Glutamatergic neuron (in vitro differentiated cells): ENCODE results near the gene PAIP1. TPM values are rescaled to one million over a fixed set of nuclear protein-coding genes. Genes with fewer than 3 reads are reported as not detected.
"Not testable (repeated sequence)": the region's sequence is repeated elsewhere in the genome, so short reads cannot be mapped to it uniquely, and the experiment has no call there.

Experiments
- DNase-seq: peaks from one replicate; pipeline ENCODE4 v3.0.0; 2022
- H3K27ac Mint-ChIP-seq: one replicate; pipeline ENCODE4 v1.8.0; 2020; ENCODE audit warnings: mild to moderate bottlenecking, mixed read lengths, inconsistent platforms; ENCODE audit not compliant: unreplicated experiment
- H3K27me3 Mint-ChIP-seq: one replicate; pipeline ENCODE4 v1.8.0; 2020; ENCODE audit warnings: mild to moderate bottlenecking, moderate library complexity, mixed read lengths, inconsistent platforms; ENCODE audit not compliant: unreplicated experiment
- H3K36me3 Mint-ChIP-seq: one replicate; pipeline ENCODE4 v1.8.0; 2020; ENCODE audit warnings: mild to moderate bottlenecking, mixed read lengths, inconsistent platforms; ENCODE audit not compliant: unreplicated experiment
- H3K4me1 Mint-ChIP-seq: one replicate; pipeline ENCODE4 v1.8.0; 2020; ENCODE audit warnings: mild to moderate bottlenecking, low read depth, mixed read lengths, inconsistent platforms; ENCODE audit not compliant: unreplicated experiment
- H3K4me3 Mint-ChIP-seq: one replicate; pipeline ENCODE4 v1.8.0; 2020; ENCODE audit warnings: mild to moderate bottlenecking, mixed read lengths, inconsistent platforms; ENCODE audit not compliant: unreplicated experiment
- H3K9me3 Mint-ChIP-seq: one replicate; pipeline ENCODE4 v1.8.0; 2020; ENCODE audit warnings: mild to moderate bottlenecking, moderate library complexity, mixed read lengths, inconsistent platforms; ENCODE audit not compliant: unreplicated experiment
- CTCF ChIP-seq: fragments of 200-600 bp; sonication (generic); IDR thresholded peaks from one replicate; pipeline ENCODE4 v1.5.0; 2021; ENCODE audit not compliant: partially characterized antibody, unreplicated experiment
- total RNA-seq: library from RNA; stranded (reverse); fragmentation: NEBNext Ultra II Directional; extraction: Animal tissue kit (Norgen Biotek cat#: 25700); gene quantifications from one replicate; pipeline ENCODE4 v1.2.1, GENCODE V29; 2021; ENCODE audit not compliant: unreplicated experiment

Gene PAIP1
- total RNA-seq, 1 donor from 2014 or later: 127 TPM

- TF ChIP-seq CTCF: no peak
- no peaks in the 10 kb centered on the region for H3K4me1 Mint-ChIP-seq
- no peak overlapping the region for H3K4me3 Mint-ChIP-seq
- H3K27me3 Mint-ChIP-seq: peaks cover 4% of the 10 kb centered on the region
- DNase-seq: no peak
- H3K36me3 Mint-ChIP-seq: no peaks in the 10 kb centered on the region
- H3K9me3 Mint-ChIP-seq: no peaks in the 10 kb centered on the region
- H3K27ac Mint-ChIP-seq: no peak overlapping the region
Measured at GRCh38 chr5:43564289-43564850, 7.5 kb upstream of the PAIP1 start.

- no peaks in the 10 kb centered on the region for H3K36me3 Mint-ChIP-seq
- H3K4me1 Mint-ChIP-seq: no peaks in the 10 kb centered on the region
- peaks cover 4% of the 10 kb centered on the region for H3K27me3 Mint-ChIP-seq
- H3K4me3 Mint-ChIP-seq: peak overlapping the region; percentile 12
- no peak for TF ChIP-seq CTCF
- DNase-seq: no peak
- H3K27ac Mint-ChIP-seq: no peak overlapping the region
- no peaks in the 10 kb centered on the region for H3K9me3 Mint-ChIP-seq
Measured at GRCh38 chr5:43563321-43563720, 6.4 kb upstream of the PAIP1 start.

- H3K4me1 Mint-ChIP-seq: no peaks in the 10 kb centered on the region
- H3K36me3 Mint-ChIP-seq: no peaks in the 10 kb centered on the region
- H3K27ac Mint-ChIP-seq: no peak overlapping the region
- H3K9me3 Mint-ChIP-seq: peaks cover 7% of the 10 kb centered on the region
- TF ChIP-seq CTCF: no peak
- peaks cover 7% of the 10 kb centered on the region for H3K27me3 Mint-ChIP-seq
- H3K4me3 Mint-ChIP-seq: no peak overlapping the region
- no peak for DNase-seq
Measured at GRCh38 chr5:43561356-43561755, 4.5 kb upstream of the PAIP1 start.

- no peak for DNase-seq
- no peak overlapping the region for H3K27ac Mint-ChIP-seq
- TF ChIP-seq CTCF: no peak
- no peaks in the 10 kb centered on the region for H3K36me3 Mint-ChIP-seq
- H3K9me3 Mint-ChIP-seq: peaks cover 10% of the 10 kb centered on the region
- H3K4me1 Mint-ChIP-seq: no peaks in the 10 kb centered on the region
- peaks cover 8% of the 10 kb centered on the region for H3K27me3 Mint-ChIP-seq
- H3K4me3 Mint-ChIP-seq: no peak overlapping the region
Measured at GRCh38 chr5:43560128-43560527, 3.3 kb upstream of the PAIP1 start.

DNA sequence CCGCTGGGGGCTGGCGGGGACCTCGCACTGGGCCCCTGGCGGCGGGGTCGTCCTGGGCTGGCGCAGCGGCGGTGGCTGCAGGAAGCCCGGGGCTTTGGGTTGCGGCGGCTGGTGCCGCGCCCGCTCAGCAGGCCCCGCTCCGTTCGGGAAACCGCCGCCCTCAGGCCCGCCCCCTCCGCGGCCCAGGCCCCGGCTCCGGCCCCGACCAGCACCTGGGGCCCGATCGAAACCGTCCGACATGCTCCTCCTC is 345 bp downstream of the PAIP1 start:
- not testable (repeated sequence) for H3K27me3 Mint-ChIP-seq, H3K4me3 Mint-ChIP-seq, H3K4me1 Mint-ChIP-seq, H3K27ac Mint-ChIP-seq, DNase-seq, H3K36me3 Mint-ChIP-seq
- H3K9me3 Mint-ChIP-seq: peaks cover 10% of the 10 kb centered on the region
